Activated CD4-positive, alpha-beta T cell treated with anti-CD3 and anti-CD28 coated beads, Interleukin-2, amount 50 U/mL, for 48 hours (primary cell): ENCODE results near the gene RRP1B.
A peak's percentile ranks its signal among the peaks of the same experiment; 100 is the strongest.
"Not testable (repeated sequence)": the region's sequence is repeated elsewhere in the genome, so short reads cannot be mapped to it uniquely, and the experiment has no call there.

Experiments
- DNase-seq, 2 experiments: peaks; one replicate each; pipeline ENCODE4 v3.0.0-alpha.2; 2020

RRP1B gene

GRCh38 chr21:43702785-43703034 is 43.4 kb downstream of the RRP1B start:
- DNase-seq, result no peak

GRCh38 chr21:43703035-43703880 is 43.9 kb downstream of the RRP1B start:
- no peak for DNase-seq

GRCh38 chr21:43707462-43707861 is 48.1 kb downstream of the RRP1B start:
- no peak for DNase-seq

- DNase-seq, result no peak
These were observed 49.5 kb downstream of the RRP1B start for GRCh38 chr21:43708745-43709381.

- no peak for DNase-seq
These were observed 53.0 kb downstream of the RRP1B start for GRCh38 chr21:43712268-43712942.

- DNase-seq, result not testable (repeated sequence)
These were observed 53.8 kb downstream of the RRP1B start for GRCh38 chr21:43713123-43713522.

- no peak for DNase-seq
These were observed 57.2 kb downstream of the RRP1B start for GRCh38 chr21:43716376-43717165.

- DNase-seq, result no peak
These were observed 58.0 kb downstream of the RRP1B start for GRCh38 chr21:43717166-43717853.

- no peak for DNase-seq
These were observed 58.9 kb downstream of the RRP1B start for GRCh38 chr21:43717967-43718871.

GRCh38 chr21:43718872-43719747 is 59.8 kb downstream of the RRP1B start, which contains the start of gene PDXK:
PDXK (plus strand) TSS chr21:43719129; CDS start chr21:43719295, 166 bp downstream.
- peak; percentile 74 to 80 for DNase-seq

- peak; percentile 21 to 33 for DNase-seq
These were observed 60.6 kb downstream of the RRP1B start for GRCh38 chr21:43719748-43720538.

- DNase-seq, result no peak
These were observed 61.3 kb downstream of the RRP1B start for GRCh38 chr21:43720539-43721166.

- no peak for DNase-seq
These were observed 61.8 kb downstream of the RRP1B start for GRCh38 chr21:43721206-43721605.

GRCh38 chr21:43721939-43722338 is 62.6 kb downstream of the RRP1B start:
- DNase-seq, result no peak

GRCh38 chr21:43723648-43724047 is 64.3 kb downstream of the RRP1B start:
- DNase-seq, result no peak

GRCh38 chr21:43726686-43727518 is 67.5 kb downstream of the RRP1B start:
- DNase-seq, result no peak

- DNase-seq, result no peak
These were observed 68.3 kb downstream of the RRP1B start for GRCh38 chr21:43727519-43728153.

- DNase-seq, result no peak
These were observed 68.8 kb downstream of the RRP1B start for GRCh38 chr21:43728154-43728466.
